ENCODE results near the gene FCGR3A.
"Not testable (repeated sequence)": the region's sequence is repeated elsewhere in the genome, so short reads cannot be mapped to it uniquely, and the experiment has no call there.

GRCh38 chr1:161523817-161524741 is 25.5 kb downstream of the FCGR3A start, which contains the start of gene HSPA6:
- not testable (repeated sequence) for TF ChIP-seq CTCF (IDR thresholded peaks at IDR 0.05; ENCODE audit: low read depth, low read length, poor library complexity, severe bottlenecking); EZH2phosphoT487 (IDR thresholded peaks at IDR 0.05; ENCODE audit: borderline replicate concordance, low read length)

All from DOHH2 (cell line).